ENCODE measurements around the gene MACF1. TPM values are rescaled to one million over a fixed set of nuclear protein-coding genes. Genes with fewer than 3 reads are reported as not detected.

Gene MACF1
- total RNA-seq, 4 donors from 2014 or later, result 421 to 942 (median 545) TPM

- Histone ChIP-seq H3K27ac (no peak overlapping the region), H3K9me3 (no peaks in the 10 kb centered on the region), H3K4me3 (no peak overlapping the region), H3K4me1 (peaks cover 57% of the 10 kb centered on the region), H3K36me3 (no peaks in the 10 kb centered on the region), H3K27me3 (no peaks in the 10 kb centered on the region)
- DNase-seq (ENCODE audit: low spot score in 2 of 2), result no peak
- TF ChIP-seq, protein P1, sequence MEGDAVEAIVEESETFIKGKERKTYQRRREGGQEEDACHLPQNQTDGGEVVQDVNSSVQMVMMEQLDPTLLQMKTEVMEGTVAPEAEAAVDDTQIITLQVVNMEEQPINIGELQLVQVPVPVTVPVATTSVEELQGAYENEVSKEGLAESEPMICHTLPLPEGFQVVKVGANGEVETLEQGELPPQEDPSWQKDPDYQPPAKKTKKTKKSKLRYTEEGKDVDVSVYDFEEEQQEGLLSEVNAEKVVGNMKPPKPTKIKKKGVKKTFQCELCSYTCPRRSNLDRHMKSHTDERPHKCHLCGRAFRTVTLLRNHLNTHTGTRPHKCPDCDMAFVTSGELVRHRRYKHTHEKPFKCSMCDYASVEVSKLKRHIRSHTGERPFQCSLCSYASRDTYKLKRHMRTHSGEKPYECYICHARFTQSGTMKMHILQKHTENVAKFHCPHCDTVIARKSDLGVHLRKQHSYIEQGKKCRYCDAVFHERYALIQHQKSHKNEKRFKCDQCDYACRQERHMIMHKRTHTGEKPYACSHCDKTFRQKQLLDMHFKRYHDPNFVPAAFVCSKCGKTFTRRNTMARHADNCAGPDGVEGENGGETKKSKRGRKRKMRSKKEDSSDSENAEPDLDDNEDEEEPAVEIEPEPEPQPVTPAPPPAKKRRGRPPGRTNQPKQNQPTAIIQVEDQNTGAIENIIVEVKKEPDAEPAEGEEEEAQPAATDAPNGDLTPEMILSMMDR (IDR thresholded peaks at IDR 0.05), result no peak
- TF ChIP-seq EP300 (IDR thresholded peaks at IDR 0.05) (no peak), POLR2AphosphoS5 (IDR thresholded peaks at IDR 0.05) (no peak), POLR2A (IDR thresholded peaks at IDR 0.05) (no peak)
These were observed 41.0 kb upstream of the MACF1 start for GRCh38 chr1:39163469-39163868.

GRCh38 chr1:39164256-39164655 lies 40.2 kb upstream of the MACF1 start:
- TF ChIP-seq, protein P1 (IDR thresholded peaks at IDR 0.05), result no peak
- TF ChIP-seq EP300 (IDR thresholded peaks at IDR 0.05) (no peak), POLR2AphosphoS5 (IDR thresholded peaks at IDR 0.05) (no peak), POLR2A (IDR thresholded peaks at IDR 0.05) (no peak)
- Histone ChIP-seq H3K4me3 (no peak overlapping the region), H3K27ac (no peak overlapping the region), H3K4me1 (peaks cover 49% of the 10 kb centered on the region), H3K27me3 (no peaks in the 10 kb centered on the region), H3K36me3 (no peaks in the 10 kb centered on the region), H3K9me3 (no peaks in the 10 kb centered on the region)
- DNase-seq (ENCODE audit: low spot score in 2 of 2), result no peak

DNA sequence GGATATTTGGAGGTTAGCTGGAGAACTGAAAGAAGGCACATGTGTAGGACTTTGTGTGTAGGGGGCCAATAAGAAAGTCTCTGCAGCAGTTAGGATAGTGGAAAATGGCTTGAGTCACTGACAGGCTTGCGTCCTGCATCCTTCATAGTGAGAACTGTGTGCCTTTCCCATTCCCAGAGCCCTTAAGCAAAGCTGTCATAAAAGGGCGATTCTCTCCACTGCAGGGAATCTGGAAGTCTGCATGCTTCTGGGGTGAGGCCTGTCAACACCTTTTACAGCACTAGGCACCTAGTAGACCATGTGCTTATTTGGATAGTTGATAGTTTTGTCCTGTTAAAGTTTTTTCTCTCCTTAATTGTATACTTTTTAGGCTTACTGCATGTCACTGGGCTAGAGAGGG lies 39.4 kb upstream of the MACF1 start:
- Histone ChIP-seq H3K27me3 (no peaks in the 10 kb centered on the region), H3K9me3 (no peaks in the 10 kb centered on the region), H3K27ac (no peak overlapping the region), H3K4me3 (no peak overlapping the region), H3K36me3 (no peaks in the 10 kb centered on the region), H3K4me1 (peaks cover 41% of the 10 kb centered on the region)
- TF ChIP-seq POLR2AphosphoS5 (IDR thresholded peaks at IDR 0.05) (no peak), POLR2A (IDR thresholded peaks at IDR 0.05) (no peak), EP300 (IDR thresholded peaks at IDR 0.05) (no peak)
- TF ChIP-seq, protein P1 (IDR thresholded peaks at IDR 0.05), result no peak
- WGBS, result 37% methylated on average over 2 of the region's 2 CpGs
- DNase-seq (ENCODE audit: low spot score in 2 of 2), result no peak

- no peak overlapping the region for H3K27ac ChIP-seq
- peaks cover 39% of the 10 kb centered on the region for H3K4me1 ChIP-seq
- WGBS, result 48% methylated on average over 1 of the region's 1 CpG
These were observed 39.0 kb upstream of the MACF1 start for GRCh38 chr1:39165488-39165887.

DNA sequence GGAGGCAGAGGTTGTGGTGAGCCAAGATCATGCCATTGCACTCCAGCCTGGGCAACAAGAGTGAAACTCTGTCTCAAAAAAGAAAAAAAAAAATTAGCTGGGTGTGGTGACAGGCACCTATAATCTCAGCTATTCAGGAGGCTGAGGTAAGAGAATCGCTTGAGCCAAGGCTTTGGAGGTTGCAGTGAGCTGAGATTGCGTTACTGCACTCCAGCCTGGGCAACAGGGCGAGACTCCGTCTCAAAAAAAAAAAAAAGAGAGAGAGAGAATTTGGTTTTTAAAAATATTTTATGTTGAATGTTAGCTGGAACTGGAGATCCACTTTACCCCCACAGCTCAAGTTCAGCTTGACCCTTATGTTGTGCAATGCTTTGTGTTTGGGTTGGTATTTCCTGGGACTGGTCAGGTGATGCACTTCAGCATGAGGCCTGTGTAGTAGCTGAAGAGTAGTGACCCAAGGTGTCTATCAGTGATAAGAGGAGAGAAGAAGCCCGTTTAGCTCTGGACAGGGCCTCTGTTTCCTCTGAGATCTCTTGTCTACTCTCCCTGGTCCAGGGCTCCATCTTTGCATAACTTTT lies 36.8 kb upstream of the MACF1 start:
- H3K4me1 ChIP-seq, result peaks cover 43% of the 10 kb centered on the region
- whole genome bisulfite sequencing, result 51% methylated on average over 5 of the region's 5 CpGs
- no peaks in the 10 kb centered on the region for H3K27me3 ChIP-seq
- no peaks in the 10 kb centered on the region for H3K9me3 ChIP-seq
- H3K27ac ChIP-seq, result no peak overlapping the region
- DNase-seq (ENCODE audit: low spot score in 2 of 2), result no peak
- H3K4me3 ChIP-seq, result no peak overlapping the region
- TF ChIP-seq EP300 (IDR thresholded peaks at IDR 0.05) (no peak), POLR2A (IDR thresholded peaks at IDR 0.05) (no peak), POLR2AphosphoS5 (IDR thresholded peaks at IDR 0.05) (no peak)
- H3K36me3 ChIP-seq, result no peaks in the 10 kb centered on the region

More at GRCh38 chr1:39165488-39165887, 39.0 kb upstream of the MACF1 start:
- no peak for TF ChIP-seq POLR2AphosphoS5 (IDR thresholded peaks at IDR 0.05)
- TF ChIP-seq, protein P1 (IDR thresholded peaks at IDR 0.05), result no peak
- TF ChIP-seq POLR2A (IDR thresholded peaks at IDR 0.05), result no peak
- TF ChIP-seq EP300 (IDR thresholded peaks at IDR 0.05), result no peak
- no peaks in the 10 kb centered on the region for H3K36me3 ChIP-seq
- H3K27me3 ChIP-seq, result no peaks in the 10 kb centered on the region
- no peak for DNase-seq (ENCODE audit: low spot score in 2 of 2)
- no peaks in the 10 kb centered on the region for H3K9me3 ChIP-seq
- no peak overlapping the region for H3K4me3 ChIP-seq
